Right renal pelvis (tissue), 4 donors: ENCODE data around the gene P4HTM. TPM values are rescaled to one million over a fixed set of nuclear protein-coding genes. Genes with fewer than 3 reads are reported as not detected.
A peak's percentile ranks its signal among the peaks of the same experiment; 100 is the strongest.

Experiments used
- DNase-seq, 4 donors: peaks; one replicate each; pipeline ENCODE4 v3.0.0-alpha.2; 2013; ENCODE audit warnings: low read depth in 4 of 4, low spot score in 3 of 4, missing footprints in 1 of 4
- polyA plus RNA-seq, 4 donors: library from polyadenylated mRNA; unstranded; fragments of 120-200 nt; gene quantifications; one replicate each; pipeline ENCODE4 v1.2.1, GENCODE V29; 2013; ENCODE audit not compliant: insufficient read length in 4 of 4

P4HTM gene, protein sequence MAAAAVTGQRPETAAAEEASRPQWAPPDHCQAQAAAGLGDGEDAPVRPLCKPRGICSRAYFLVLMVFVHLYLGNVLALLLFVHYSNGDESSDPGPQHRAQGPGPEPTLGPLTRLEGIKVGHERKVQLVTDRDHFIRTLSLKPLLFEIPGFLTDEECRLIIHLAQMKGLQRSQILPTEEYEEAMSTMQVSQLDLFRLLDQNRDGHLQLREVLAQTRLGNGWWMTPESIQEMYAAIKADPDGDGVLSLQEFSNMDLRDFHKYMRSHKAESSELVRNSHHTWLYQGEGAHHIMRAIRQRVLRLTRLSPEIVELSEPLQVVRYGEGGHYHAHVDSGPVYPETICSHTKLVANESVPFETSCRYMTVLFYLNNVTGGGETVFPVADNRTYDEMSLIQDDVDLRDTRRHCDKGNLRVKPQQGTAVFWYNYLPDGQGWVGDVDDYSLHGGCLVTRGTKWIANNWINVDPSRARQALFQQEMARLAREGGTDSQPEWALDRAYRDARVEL
- 10 to 100 TPM; 38.2 to 56.2 (median 41.4) TPM for polyA plus RNA-seq

DNA sequence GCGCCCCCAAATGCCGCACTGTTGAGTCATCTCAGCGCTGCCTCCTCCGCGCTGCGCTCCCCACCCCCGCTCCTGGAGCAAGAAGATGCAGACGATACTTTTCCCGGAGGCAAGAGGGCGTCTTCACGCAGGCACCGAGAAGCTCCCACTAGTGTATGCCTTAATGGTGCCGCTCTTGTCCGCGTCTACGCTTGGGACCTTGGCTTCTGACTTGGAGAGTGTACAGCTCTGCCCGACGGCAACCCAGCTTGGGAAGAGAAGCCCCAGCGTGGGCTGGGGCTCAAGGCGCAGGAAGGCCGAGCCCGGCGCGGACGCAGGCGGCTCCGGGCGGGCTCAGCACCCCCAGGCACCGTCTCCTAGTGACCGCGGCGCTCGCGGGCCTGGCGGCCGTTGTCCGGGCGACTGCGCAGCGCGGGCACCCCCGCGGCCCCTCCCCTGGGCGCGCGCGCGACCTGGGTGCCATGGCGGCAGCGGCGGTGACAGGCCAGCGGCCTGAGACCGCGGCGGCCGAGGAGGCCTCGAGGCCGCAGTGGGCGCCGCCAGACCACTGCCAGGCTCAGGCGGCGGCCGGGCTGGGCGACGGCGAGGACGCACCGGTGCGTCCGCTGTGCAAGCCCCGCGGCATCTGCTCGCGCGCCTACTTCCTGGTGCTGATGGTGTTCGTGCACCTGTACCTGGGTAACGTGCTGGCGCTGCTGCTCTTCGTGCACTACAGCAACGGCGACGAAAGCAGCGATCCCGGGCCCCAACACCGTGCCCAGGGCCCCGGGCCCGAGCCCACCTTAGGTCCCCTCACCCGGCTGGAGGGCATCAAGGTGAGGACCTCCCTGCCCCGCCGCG lies at the start of gene P4HTM:
TSS of gene P4HTM (plus strand) at position 446 of the 840 bp plus-strand sequence. CDS start at position 462, 16 bp downstream.
- DNase-seq, result peak; percentile 74 to 80 (median 77)

DNA sequence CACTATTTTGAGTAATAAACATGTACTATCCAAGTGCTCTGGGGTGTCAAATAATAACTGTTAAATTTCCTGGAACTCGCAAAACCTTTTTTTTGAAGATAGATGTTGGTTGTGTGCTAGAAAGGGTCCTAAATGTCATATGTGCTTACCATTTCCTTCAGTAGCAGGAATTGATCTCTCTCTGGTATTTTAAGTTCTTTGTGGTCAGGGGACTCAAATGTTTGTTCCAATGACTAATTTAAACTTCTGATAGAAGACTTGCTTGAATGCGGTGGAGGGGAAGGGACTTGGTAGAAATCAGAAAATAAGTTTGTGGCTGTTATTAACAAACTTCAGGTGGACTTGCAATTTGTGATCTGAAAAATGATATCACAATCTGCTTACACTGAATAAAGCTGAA lies 44.6 kb upstream of the P4HTM start:
- DNase-seq, result no peak

DNA sequence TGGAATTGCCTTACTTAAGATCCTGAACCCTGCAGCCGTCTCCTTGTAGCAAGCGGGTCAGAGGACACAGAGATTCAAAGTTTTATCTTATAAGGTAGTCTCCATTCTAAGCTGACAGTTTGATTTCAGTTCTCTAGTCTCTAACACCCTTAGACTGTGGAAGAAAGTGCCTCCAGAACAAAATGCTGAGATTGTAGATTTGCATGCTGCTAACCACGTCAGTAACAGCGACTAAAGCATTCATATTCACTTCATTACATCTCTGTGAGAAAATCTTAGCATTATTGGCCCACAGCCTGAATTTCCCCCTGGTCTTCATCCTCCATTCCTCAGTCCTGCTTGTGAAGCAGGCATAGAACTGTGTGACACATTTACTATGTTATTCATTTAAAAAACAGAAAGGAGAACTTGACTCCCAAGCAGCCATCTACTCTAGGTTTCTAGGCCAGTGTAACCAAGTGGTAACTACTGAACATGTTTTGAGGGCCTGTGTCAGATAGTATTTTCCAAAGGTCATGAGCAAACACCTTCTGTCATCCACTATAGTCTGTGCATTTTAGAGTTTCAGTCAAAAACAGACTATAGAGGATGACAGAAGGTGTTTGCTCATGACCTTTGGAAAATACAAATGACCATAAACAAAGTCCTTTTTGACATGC lies 44.0 kb upstream of the P4HTM start:
- no peak for DNase-seq

DNA sequence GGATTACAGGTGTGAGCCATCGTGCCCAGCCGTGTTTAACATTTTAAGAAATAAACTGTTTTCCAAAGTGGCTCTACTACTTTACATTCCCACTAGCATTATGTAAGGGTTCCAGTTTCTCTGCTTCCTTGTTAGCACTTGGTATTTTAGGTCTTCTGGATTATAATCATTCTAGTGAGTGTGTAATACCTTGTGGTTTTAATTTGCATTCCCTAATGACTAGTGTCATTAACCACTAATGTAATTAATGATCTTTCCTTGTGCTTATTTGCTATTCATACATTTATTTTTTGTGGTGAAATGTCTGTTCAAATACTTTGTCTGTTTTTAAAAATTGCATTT lies 40.7 kb upstream of the P4HTM start:
- DNase-seq, result no peak

DNA sequence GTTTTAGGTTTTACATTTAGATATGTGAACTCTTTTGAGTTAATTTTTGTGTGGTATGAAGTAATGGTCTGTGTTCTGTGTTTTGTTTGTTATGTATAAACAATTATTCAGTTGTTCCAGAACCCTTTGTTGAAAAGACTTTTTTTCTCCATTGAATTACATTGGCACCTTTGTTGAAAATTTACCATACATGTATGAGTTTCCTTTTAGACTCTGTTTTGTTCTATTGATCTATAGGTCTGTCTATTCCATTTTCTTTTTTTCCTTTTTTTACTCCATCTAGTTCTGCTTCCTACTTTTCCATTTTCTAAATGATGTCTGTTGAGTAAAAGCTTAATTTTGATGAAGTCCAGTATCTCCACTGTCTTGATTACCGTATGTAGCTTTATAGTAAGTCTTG lies 40.0 kb upstream of the P4HTM start:
- DNase-seq, result no peak

DNA sequence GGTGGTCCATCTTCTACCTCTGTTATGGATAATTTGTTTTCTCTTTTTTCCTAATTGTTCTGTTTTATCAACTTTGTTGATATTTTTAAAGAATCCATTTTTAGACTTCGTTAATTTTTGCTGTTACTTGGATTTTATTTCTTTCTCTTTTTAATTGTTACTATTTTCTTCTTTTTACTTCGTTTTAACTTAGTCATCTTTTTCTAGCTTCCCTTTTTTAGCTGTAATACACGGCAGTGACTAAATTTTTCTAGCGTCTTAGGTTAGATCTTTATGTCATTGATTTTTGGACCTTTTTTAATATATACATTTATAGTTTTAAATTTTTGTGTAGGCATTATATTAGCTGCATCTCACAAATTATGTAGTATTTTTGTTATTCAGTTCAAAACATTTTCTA lies 38.3 kb upstream of the P4HTM start:
- DNase-seq, result no peak

DNA sequence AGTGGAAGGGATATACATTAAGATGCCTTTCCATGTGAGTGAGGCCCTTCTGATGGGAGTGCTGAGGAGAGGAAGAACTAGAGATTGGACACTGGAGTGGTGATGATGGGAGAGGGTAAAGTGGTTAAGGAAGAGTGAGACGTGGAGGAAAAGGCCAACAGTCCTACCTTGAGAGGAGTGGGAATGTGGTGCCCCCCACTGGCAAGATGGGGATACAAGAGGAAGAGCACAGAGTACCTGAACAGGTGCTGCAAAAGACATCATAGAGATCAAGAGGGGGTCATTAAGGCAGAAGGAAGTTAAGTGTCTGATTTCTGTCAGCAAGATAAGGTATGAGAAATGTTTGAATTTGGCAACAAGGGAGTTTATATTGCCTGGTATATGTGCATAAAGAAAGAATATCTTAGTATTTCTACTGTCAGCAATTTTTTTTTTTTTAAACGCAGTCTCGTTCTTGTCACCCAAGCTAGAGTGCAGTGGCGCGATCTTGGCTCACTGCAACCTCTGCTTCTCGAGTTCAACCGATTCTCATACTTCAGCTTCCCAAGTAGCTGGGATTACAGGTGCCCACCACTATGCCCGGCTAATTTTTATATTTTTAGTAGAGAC lies 37.4 kb upstream of the P4HTM start:
- DNase-seq, result peak in 2 of 4 donors; percentile 3 to 5

DNA sequence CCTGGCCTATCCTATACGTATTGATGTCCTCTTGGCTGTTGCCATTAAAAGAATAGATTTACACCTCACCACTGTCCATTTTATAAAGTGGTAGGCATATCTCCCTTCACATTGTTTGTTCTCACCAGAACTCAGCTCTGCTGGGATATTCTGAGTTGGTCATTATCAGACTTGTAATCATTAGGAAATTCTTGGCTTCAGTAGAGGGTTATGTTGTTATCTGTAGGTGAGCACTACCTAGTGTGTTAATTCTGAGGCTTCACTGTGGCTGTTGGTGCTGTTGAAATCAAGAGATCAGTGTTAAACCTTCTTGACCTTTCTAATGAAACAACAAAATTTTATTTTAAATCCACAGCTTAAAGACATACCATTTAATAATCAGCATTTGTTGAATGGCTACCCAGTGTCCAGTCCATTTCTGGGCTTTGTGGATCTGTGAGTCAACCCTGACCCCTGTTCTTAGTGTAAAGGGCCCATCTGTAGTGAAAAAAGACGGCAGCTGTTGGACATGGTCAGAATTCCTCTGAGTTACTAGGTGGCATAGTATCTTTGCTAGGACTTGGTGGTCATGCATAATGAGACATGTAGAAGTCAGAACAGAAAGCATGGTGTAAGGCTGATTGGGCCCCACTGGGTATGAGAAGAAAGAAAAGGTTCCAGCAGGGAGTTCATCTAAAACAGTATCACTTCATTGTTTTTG lies 32.9 kb upstream of the P4HTM start:
- no peak for DNase-seq

DNA sequence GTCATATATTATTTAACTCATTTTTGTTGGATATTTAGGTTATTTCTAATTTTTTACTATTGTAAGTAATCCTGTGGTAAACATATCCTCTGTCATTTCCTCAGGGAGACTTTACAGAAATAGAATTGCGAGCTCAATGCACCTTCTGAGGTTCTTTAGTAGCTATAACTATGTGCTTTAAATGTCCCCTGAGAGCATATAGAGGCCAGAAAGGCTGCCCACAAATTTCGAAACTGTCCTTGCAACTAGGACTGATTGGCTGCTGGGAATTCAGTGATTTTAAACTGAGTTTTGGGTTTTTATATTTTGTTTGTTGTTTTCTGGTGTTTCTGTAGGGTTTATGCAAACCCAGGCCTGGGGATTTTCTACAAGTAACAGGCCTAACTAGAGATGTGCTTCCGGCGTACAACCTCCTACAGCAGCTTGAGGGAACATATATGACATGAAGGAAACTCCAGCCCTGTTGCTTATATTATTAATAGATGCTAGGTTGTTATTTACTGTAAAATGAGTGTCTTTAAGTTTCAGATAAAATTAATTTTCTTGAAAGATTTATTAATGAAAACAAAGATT lies 29.1 kb upstream of the P4HTM start:
- DNase-seq, result no peak

DNA sequence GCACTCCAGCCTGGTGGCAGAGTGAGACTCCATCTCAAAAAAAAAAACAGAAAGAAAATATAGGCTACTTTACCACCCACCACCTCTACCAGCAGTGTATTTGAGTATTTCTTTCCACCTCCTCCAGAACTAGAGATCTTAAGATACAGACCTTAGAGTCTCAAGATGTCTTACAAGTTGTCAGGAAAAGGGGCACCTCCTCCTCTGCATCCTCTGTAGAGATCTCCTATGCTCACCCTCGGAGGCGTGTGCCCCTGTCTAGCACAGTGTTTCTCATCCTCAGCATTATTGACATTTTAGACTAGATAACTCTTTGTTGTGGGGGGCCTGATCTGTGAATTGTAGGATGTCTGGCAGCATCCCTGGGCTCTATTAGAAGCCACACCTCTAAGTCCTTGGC lies 27.7 kb upstream of the P4HTM start:
- DNase-seq, result no peak

DNA sequence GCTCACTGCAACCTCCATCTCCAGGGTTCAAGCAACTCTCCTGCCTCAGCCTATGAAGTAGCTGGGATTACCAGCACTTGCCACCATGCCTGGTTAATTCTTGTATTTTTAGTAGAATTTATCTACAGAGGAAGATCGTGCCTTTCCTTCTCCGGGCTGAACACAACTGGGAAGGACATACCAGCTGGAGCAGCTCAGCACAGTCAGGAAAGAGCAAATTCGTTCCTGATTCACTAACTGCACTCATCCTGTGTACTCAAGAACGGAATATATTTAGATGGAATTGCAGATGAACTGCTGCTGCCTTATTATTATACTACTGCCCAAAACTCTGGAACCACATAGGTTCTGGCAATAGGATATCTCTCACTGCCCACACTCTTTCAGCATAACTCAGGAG lies 27.1 kb upstream of the P4HTM start:
- no peak for DNase-seq

DNA sequence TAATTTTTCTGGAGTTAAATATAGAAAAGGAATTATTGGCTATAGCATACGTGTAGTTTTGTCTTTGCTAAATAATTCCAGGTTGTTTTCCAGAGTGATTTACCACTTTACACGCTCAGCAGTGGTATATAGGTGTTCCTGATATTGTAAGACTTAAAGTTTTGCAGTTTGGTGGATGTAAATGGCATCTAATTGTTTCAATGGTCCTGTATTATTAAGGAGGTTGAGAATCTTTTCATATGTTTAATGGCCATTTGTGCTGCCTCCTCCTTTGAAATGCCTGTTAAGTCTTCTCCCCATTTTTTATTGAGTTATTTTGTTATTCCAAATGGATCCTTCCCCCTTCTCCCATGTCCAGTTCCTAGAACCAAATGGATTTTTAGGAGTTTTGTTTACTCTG lies 26.4 kb upstream of the P4HTM start:
- DNase-seq, result no peak

DNA sequence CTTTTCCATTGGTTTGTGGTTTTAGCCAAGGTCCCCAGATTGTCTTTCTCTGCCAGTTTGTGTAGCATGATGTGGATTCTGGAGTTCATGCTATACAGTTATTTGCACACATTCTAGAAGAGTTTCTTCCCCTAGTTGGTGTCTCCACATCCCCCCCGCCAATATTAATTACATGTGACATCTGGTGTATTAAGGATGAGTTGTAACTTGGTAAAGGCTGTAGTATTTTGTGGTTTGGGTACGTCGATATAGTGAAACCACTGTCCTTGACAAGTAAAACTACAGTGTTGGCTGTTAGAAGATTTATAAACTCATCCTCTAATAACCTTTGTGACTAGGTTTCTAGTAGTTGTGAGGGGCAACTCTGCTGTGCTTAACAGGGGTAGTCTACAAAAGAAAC lies 23.7 kb upstream of the P4HTM start:
- DNase-seq, result no peak

DNA sequence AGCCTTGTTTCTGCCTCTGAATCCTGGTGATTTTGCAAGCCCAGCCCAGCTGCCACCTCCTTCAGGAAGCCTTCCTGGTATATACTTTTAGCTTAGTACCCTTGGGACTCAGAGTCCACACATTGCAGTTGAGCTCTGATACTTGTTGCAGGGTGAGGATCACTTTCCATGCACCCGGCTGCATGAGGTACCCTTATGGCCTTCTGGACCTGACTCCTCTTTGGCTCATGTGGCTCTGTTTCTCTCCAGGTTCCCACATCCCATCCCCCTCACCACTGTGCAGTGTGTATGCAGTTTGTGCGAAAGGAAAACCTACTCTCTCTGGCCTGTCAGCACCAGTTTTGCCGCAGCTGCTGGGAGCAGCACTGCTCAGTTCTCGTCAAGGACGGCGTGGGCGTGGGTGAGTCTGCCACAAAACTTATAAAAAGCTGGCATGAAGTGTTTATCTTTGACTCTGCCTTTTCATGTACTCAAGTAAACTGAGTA lies 23.1 kb upstream of the P4HTM start:
- no peak for DNase-seq

DNA sequence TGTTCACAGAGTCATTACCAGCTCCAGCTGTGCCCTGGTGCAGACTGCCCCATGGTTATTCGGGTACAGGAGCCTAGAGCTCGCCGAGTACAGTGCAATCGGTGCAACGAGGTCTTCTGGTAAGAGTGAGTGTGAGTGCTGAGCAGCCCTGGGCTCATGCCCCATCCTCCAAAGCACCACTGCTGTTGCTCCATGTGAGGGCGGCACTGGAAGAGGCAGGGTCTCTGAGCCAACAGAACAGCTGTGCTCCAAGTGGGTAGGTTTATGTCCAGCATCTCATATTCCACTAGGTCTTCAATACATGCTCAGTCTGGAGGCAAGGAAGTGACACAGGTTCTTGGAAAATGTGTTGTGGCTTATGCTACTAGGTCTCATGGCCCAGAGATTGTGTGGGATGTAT lies 19.5 kb upstream of the P4HTM start:
- DNase-seq, result no peak

DNA sequence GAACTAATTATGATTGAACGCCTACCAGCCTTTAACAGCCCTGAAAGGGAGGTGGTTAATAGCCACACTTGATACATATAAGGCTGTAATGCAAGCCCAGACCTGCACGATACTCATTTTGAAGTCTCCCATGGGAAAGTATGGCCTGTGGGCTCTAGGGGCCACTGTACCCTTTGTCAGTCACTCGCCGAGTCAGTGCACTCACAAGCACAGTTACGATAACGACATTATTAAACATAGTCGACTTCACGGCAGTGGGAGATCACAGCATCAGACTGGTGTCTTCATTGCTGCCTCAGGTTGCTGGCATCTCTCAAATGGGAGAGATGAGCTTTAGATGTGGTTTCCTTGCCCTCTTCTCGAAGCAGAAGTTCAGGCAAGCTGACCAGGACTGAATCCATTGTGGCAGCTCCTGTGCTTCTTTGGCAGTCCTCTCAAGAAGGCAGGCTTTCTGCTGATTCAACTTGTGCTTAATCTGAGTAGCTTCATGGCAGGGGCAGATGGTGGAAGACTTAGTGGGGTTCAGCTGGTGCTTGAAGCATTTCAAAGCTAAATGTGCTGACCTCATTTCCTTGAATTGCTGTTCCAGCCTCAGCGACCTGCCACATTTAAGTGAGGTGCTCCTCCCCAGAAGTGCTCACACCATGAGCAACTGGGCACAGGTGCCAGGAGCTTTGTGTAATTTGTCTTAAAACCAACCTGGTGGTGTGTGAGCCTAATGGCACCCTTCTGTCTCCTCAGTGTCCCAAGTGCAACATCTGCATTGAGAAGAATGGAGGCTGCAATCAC lies 15.8 kb upstream of the P4HTM start:
- no peak for DNase-seq

DNA sequence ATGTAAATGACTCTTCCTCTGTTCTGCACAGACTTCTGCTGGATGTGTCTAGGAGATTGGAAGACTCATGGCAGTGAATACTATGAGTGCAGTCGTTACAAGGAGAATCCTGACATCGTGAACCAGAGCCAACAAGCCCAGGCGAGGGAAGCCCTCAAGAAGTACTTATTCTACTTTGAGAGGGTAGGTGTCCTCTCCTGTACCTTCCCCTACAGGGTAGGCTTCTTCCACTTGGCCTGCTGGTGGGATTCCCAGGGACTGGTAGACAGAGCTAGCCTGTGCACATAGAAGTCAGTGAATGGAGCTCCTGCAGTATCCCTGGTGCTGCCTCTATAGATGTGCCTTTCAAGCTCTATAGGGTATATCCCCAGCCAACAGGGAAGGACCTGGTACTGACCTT lies 10.6 kb upstream of the P4HTM start:
- no peak for DNase-seq

DNA sequence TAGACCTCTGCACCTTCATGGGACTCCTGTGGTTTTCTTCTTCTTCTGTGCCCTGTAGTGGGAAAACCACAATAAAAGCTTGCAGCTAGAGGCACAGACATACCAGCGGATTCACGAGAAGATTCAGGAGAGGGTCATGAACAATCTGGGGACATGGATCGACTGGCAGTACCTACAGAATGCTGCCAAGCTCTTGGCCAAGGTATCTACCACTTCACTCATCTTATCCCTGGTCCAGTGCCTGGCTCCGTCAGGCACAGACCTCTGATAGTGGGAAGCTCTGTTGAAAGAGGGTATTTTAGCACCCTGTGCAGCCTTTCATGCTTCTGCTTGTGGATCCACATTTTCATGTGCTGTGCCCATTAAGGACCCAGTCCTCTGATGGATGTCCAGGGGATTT lies 9.7 kb upstream of the P4HTM start:
- DNase-seq, result no peak

DNA sequence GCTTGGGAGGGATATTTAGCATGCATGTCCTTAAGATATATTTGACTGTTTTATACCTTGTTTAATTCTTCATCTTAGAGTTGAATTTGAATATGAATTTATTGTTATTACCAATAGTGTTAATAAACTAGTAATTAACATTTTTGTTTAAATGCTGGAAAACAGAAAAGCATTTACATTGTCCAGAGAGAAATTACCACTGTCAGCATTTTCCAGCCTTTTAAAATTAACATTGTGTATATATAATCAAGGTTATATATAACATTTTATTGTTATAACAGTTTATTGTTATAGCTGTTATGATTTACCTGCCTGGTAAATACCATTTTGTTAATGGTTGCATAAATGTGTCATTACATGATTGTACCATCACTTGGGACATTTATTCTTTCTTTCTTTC lies 8.0 kb upstream of the P4HTM start:
- DNase-seq, result no peak
